PC-9 (cell line): Measurements from ENCODE around the gene DNMT3A. TPM values are rescaled to one million over a fixed set of nuclear protein-coding genes. Genes with fewer than 3 reads are reported as not detected.

Source experiments
- BruUV-seq: library from RNA; stranded (reverse); fragments of 400-500 nt; replicated peaks from 2 replicates; lab custom pipeline; 2021; lab: Mats Ljungman, UMichigan
- CTCF ChIA-PET: fragments of 300-600 bp; sonication (Branson Sonifier 250); formaldehyde crosslinking; loops from one replicate; lab custom pipeline; 2022; ENCODE audit warnings: antibody characterized with exemption; lab: Charles Lee
- POLR2A ChIA-PET: fragments of 300-600 bp; sonication (Branson Sonifier 250); formaldehyde crosslinking; loops from one replicate; lab custom pipeline; 2022; ENCODE audit warnings: antibody characterized with exemption; ENCODE audit not compliant: unreplicated experiment; lab: Charles Lee
- DNase-seq, 2 experiments: peaks; one replicate each; pipeline versions ENCODE4 v3.0.0 to v3.0.0-alpha.2; 2015 to 2022; ENCODE audit warnings: mixed read lengths in 1 of 2
- H2AFZ ChIP-seq: fragments of 200-600 bp; sonication (generic); 2 replicates; pipeline ENCODE4 v1.8.1; 2017; ENCODE audit warnings: antibody characterized with exemption
- H3F3A ChIP-seq: fragments of 200-600 bp; sonication (generic); 2 replicates; pipeline ENCODE4 v1.8.1; 2017; ENCODE audit warnings: antibody characterized with exemption, mild to moderate bottlenecking, low read depth; ENCODE audit not compliant: insufficient read depth
- H3K27ac ChIP-seq: fragments of 200-600 bp; sonication (generic); 2 replicates; pipeline ENCODE4 v1.6.1; 2016; ENCODE audit warnings: mixed run types
- H3K27me3 ChIP-seq: fragments of 200-600 bp; sonication (generic); 2 replicates; pipeline ENCODE4 v1.6.1; 2016; ENCODE audit warnings: low read depth, mixed run types; ENCODE audit not compliant: insufficient read depth
- H3K36me3 ChIP-seq: fragments of 200-600 bp; sonication (generic); 2 replicates; pipeline ENCODE4 v1.6.1; 2016; ENCODE audit warnings: low read depth, mixed run types
- H3K4me1 ChIP-seq: fragments of 200-600 bp; sonication (generic); replicated peaks from 2 replicates; pipeline ENCODE4 v1.6.1; 2016; ENCODE audit warnings: mixed run types; ENCODE audit not compliant: insufficient read depth
- H3K4me2 ChIP-seq: fragments of 200-600 bp; sonication (generic); 2 replicates; pipeline ENCODE4 v1.6.1; 2017; ENCODE audit warnings: mixed run types
- H3K4me3 ChIP-seq: fragments of 200-600 bp; sonication (generic); 2 replicates; pipeline ENCODE4 v1.6.1; 2016; ENCODE audit warnings: mixed run types
- H3K79me2 ChIP-seq: fragments of 200-600 bp; sonication (generic); 2 replicates; pipeline ENCODE4 v1.6.1; 2017; ENCODE audit warnings: low read depth, mixed run types
- H3K9me2 ChIP-seq: fragments of 200-600 bp; sonication (generic); 2 replicates; pipeline ENCODE4 v1.8.1; 2017; ENCODE audit warnings: mild to moderate bottlenecking; ENCODE audit not compliant: insufficient read depth
- H3K9me3 ChIP-seq: fragments of 200-600 bp; sonication (generic); 2 replicates; pipeline ENCODE4 v1.8.1; 2016; ENCODE audit warnings: low read depth; ENCODE audit not compliant: insufficient read depth
- H4K20me1 ChIP-seq: fragments of 200-600 bp; sonication (generic); 2 replicates; pipeline ENCODE4 v1.8.1; 2017; ENCODE audit not compliant: insufficient read depth
- EZH2 ChIP-seq: fragments of 200-600 bp; sonication (generic); IDR thresholded peaks from 2 replicates; pipeline ENCODE4 v1.8.0; 2017; ENCODE audit warnings: antibody characterized with exemption, low read depth
- intact Hi-C: fragments of 100-400 bp; cut with micrococcal nuclease; formaldehyde crosslinking; loops from one replicate; pipeline ENCODE4 v1.10.0; 2022; ENCODE audit not compliant: unreplicated experiment
- total RNA-seq: library from RNA; stranded (reverse); gene quantifications from 2 replicates; pipeline ENCODE4 v1.2.3, GENCODE V29; 2021
- TF ChIP-seq, protein P1 (sequence below): fragments of 200-600 bp; sonication (generic); conservative IDR thresholded peaks from 2 replicates; pipeline ENCODE4 v1.6.1; 2017; ENCODE audit warnings: mixed run types, antibody characterized with exemption, mild to moderate bottlenecking, moderate library complexity

DNMT3A gene
- total RNA-seq, 1 experiment from 2014 or later: 38.9 TPM

GRCh38 chr2:25358249-25358815 lies 16.6 kb upstream of the DNMT3A start:
- Histone ChIP-seq H3K27ac (no peak overlapping the region), H3K4me3 (no peak overlapping the region), H3K9me2 (no peaks in the 10 kb centered on the region), H3K4me1 (0 out of 2 replicates have a peak, but pooled peaks cover 7% of the 10 kb centered on the region), H2AFZ (no peak overlapping the region), H3K36me3 (no peaks in the 10 kb centered on the region), H3F3A (0 out of 2 replicates have a peak, but pooled peaks cover 5% of the 10 kb centered on the region), H3K9me3 (no peaks in the 10 kb centered on the region), H3K27me3 (no peaks in the 10 kb centered on the region), H4K20me1 (no peaks in the 10 kb centered on the region), H3K4me2 (no peak overlapping the region), H3K79me2 (no peaks in the 10 kb centered on the region)
- ChIA-PET CTCF (no interaction called here), POLR2A (no interaction called here)
- no peak for DNase-seq
- TF ChIP-seq, protein P1, sequence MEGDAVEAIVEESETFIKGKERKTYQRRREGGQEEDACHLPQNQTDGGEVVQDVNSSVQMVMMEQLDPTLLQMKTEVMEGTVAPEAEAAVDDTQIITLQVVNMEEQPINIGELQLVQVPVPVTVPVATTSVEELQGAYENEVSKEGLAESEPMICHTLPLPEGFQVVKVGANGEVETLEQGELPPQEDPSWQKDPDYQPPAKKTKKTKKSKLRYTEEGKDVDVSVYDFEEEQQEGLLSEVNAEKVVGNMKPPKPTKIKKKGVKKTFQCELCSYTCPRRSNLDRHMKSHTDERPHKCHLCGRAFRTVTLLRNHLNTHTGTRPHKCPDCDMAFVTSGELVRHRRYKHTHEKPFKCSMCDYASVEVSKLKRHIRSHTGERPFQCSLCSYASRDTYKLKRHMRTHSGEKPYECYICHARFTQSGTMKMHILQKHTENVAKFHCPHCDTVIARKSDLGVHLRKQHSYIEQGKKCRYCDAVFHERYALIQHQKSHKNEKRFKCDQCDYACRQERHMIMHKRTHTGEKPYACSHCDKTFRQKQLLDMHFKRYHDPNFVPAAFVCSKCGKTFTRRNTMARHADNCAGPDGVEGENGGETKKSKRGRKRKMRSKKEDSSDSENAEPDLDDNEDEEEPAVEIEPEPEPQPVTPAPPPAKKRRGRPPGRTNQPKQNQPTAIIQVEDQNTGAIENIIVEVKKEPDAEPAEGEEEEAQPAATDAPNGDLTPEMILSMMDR: no peak
- TF ChIP-seq EZH2: no peak
- intact Hi-C loops: no loop called here
- BruUV-seq: no TSS peak

GRCh38 chr2:25356088-25356487 lies 14.4 kb upstream of the DNMT3A start:
- H2AFZ ChIP-seq: no peak overlapping the region
- H4K20me1 ChIP-seq: no peaks in the 10 kb centered on the region
- TF ChIP-seq, protein P1: no peak
- no peak for TF ChIP-seq EZH2
- ChIA-PET POLR2A (no interaction called here), CTCF (no interaction called here)
- H3K4me3 ChIP-seq: no peak overlapping the region
- H3F3A ChIP-seq: no peaks in the 10 kb centered on the region
- H3K9me2 ChIP-seq: no peaks in the 10 kb centered on the region
- H3K27me3 ChIP-seq: no peaks in the 10 kb centered on the region
- H3K79me2 ChIP-seq: no peaks in the 10 kb centered on the region
- no peaks in the 10 kb centered on the region for H3K4me1 ChIP-seq
- no peaks in the 10 kb centered on the region for H3K9me3 ChIP-seq
- BruUV-seq: no TSS peak
- no peak for DNase-seq
- no peaks in the 10 kb centered on the region for H3K36me3 ChIP-seq
- intact Hi-C loops: no loop called here
- no peak overlapping the region for H3K27ac ChIP-seq
- no peak overlapping the region for H3K4me2 ChIP-seq

DNA sequence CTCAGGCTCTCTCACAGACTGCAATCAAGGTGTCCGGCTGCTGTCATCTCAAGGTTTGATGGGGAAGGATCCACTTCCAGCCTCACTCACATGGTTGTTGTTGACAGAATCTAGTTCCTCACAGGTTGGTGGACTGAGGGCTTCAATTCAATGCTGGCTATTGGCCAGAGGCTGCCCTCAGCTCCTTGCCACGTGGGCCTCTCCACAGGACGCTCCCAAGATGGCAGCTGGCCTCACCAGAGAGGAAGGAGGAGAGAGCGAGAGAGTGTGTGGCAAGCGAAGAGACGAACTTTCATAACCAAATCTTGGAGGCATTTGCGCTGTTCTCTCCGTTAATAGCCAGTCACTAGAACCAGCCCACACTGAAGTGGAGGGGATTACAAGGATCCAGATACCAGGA lies 13.5 kb upstream of the DNMT3A start:
- BruUV-seq: no TSS peak
- H3K9me3 ChIP-seq: no peaks in the 10 kb centered on the region
- ChIA-PET CTCF (no interaction called here), POLR2A (no interaction called here)
- H3K27me3 ChIP-seq: no peaks in the 10 kb centered on the region
- DNase-seq: no peak
- H3F3A ChIP-seq: no peaks in the 10 kb centered on the region
- no peak overlapping the region for H3K27ac ChIP-seq
- no peaks in the 10 kb centered on the region for H4K20me1 ChIP-seq
- no peaks in the 10 kb centered on the region for H3K79me2 ChIP-seq
- no peaks in the 10 kb centered on the region for H3K36me3 ChIP-seq
- H3K9me2 ChIP-seq: no peaks in the 10 kb centered on the region
- intact Hi-C loops: no loop called here
- H3K4me3 ChIP-seq: no peak overlapping the region
- H3K4me2 ChIP-seq: no peak overlapping the region
- no peak overlapping the region for H2AFZ ChIP-seq
- TF ChIP-seq EZH2: no peak
- TF ChIP-seq, protein P1: no peak
- no peaks in the 10 kb centered on the region for H3K4me1 ChIP-seq
